Mesothelial cell of epicardium (in vitro differentiated cells): ENCODE measurements around the gene ABCB8. TPM values are rescaled to one million over a fixed set of nuclear protein-coding genes. Genes with fewer than 3 reads are reported as not detected.

Experiments
- DNase-seq, 2 experiments: peaks; one replicate each; pipeline ENCODE4 v3.0.0; 2021; ENCODE audit warnings: low spot score in 2 of 2; ENCODE audit not compliant: unreplicated experiment in 2 of 2
- H3K27ac Mint-ChIP-seq: 2 replicates; pipeline ENCODE4 v1.8.0; 2021; ENCODE audit warnings: mixed read lengths
- H3K27me3 Mint-ChIP-seq: 2 replicates; pipeline ENCODE4 v1.8.0; 2021; ENCODE audit warnings: low read depth, mixed read lengths
- H3K36me3 Mint-ChIP-seq: 2 replicates; pipeline ENCODE4 v1.8.0; 2021; ENCODE audit warnings: mixed read lengths
- H3K4me1 Mint-ChIP-seq: 2 replicates; pipeline ENCODE4 v1.8.0; 2021; ENCODE audit warnings: mixed read lengths
- H3K4me3 Mint-ChIP-seq: 2 replicates; pipeline ENCODE4 v1.8.0; 2021; ENCODE audit warnings: mild to moderate bottlenecking, moderate library complexity, mixed read lengths
- H3K9me3 Mint-ChIP-seq: 2 replicates; pipeline ENCODE4 v1.8.0; 2021; ENCODE audit warnings: mixed read lengths
- total RNA-seq: library from RNA; stranded (reverse); gene quantifications from 3 replicates; pipeline ENCODE4 v1.2.1, GENCODE V29; 2021
- TF ChIP-seq, protein P1 (sequence below): fragments of 200-600 bp; sonication (generic); IDR thresholded peaks from one replicate; pipeline ENCODE4 v1.5.0; 2021; ENCODE audit warnings: antibody characterized with exemption; ENCODE audit not compliant: unreplicated experiment

ABCB8 gene
- total RNA-seq, 1 donor from 2014 or later, result 40.7 TPM

GRCh38 chr7:150990416-150991186 is 37.6 kb upstream of the ABCB8 start, which contains the start of gene NOS3:
Gene NOS3, plus strand, starts transcription at chr7:150991017. Its CDS starts 2,787 bp downstream, at chr7:150993804.
- H3K4me1 Mint-ChIP-seq, result peaks cover 8% of the 10 kb centered on the region
- no peak within 1 kb of the TSS for H3K27ac Mint-ChIP-seq
- H3K4me3 Mint-ChIP-seq, result no peak within 1 kb of the TSS
- H3K27me3 Mint-ChIP-seq, result peaks cover 48% of the 10 kb centered on the region
- DNase-seq, result no peak
- H3K9me3 Mint-ChIP-seq, result peaks cover 15% of the 10 kb centered on the region
- no peaks in the 10 kb centered on the region for H3K36me3 Mint-ChIP-seq
- TF ChIP-seq, protein P1, sequence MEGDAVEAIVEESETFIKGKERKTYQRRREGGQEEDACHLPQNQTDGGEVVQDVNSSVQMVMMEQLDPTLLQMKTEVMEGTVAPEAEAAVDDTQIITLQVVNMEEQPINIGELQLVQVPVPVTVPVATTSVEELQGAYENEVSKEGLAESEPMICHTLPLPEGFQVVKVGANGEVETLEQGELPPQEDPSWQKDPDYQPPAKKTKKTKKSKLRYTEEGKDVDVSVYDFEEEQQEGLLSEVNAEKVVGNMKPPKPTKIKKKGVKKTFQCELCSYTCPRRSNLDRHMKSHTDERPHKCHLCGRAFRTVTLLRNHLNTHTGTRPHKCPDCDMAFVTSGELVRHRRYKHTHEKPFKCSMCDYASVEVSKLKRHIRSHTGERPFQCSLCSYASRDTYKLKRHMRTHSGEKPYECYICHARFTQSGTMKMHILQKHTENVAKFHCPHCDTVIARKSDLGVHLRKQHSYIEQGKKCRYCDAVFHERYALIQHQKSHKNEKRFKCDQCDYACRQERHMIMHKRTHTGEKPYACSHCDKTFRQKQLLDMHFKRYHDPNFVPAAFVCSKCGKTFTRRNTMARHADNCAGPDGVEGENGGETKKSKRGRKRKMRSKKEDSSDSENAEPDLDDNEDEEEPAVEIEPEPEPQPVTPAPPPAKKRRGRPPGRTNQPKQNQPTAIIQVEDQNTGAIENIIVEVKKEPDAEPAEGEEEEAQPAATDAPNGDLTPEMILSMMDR, result no peak

DNA sequence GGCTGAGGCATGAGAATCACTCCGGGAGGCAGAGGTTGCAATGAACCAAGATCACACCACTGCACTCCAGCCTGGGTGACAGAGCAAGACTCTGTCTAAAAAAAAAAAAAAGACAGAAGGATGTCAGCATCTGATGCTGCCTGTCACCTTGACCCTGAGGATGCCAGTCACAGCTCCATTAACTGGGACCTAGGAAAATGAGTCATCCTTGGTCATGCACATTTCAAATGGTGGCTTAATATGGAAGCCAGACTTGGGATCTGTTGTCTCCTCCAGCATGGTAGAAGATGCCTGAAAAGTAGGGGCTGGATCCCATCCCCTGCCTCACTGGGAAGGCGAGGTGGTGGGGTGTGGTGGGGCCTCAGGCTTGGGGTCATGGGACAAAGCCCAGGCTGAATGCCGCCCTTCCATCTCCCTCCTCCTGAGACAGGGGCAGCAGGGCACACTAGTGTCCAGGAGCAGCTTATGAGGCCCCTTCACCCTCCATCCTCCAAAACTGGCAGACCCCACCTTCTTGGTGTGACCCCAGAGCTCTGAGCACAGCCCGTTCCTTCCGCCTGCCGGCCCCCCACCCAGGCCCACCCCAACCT is 36.1 kb upstream of the ABCB8 start:
- H3K9me3 Mint-ChIP-seq, result peaks cover 15% of the 10 kb centered on the region
- peaks cover 17% of the 10 kb centered on the region for H3K4me1 Mint-ChIP-seq
- no peak for DNase-seq
- peaks cover 37% of the 10 kb centered on the region for H3K27me3 Mint-ChIP-seq
- H3K27ac Mint-ChIP-seq, result no peak overlapping the region
- no peak overlapping the region for H3K4me3 Mint-ChIP-seq
- H3K36me3 Mint-ChIP-seq, result no peaks in the 10 kb centered on the region
- TF ChIP-seq, protein P1, result no peak

DNA sequence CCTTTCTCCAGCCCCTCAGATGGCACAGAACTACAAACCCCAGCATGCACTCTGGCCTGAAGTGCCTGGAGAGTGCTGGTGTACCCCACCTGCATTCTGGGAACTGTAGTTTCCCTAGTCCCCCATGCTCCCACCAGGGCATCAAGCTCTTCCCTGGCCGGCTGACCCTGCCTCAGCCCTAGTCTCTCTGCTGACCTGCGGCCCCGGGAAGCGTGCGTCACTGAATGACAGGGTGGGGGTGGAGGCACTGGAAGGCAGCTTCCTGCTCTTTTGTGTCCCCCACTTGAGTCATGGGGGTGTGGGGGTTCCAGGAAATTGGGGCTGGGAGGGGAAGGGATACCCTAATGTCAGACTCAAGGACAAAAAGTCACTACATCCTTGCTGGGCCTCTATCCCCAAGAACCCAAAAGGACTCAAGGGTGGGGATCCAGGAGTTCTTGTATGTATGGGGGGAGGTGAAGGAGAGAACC is 35.4 kb upstream of the ABCB8 start:
- TF ChIP-seq, protein P1, result no peak
- no peak for DNase-seq
- H3K27me3 Mint-ChIP-seq, result peaks cover 32% of the 10 kb centered on the region
- H3K27ac Mint-ChIP-seq, result no peak overlapping the region
- no peak overlapping the region for H3K4me3 Mint-ChIP-seq
- H3K36me3 Mint-ChIP-seq, result no peaks in the 10 kb centered on the region
- peaks cover 15% of the 10 kb centered on the region for H3K9me3 Mint-ChIP-seq
- H3K4me1 Mint-ChIP-seq, result peaks cover 24% of the 10 kb centered on the region

DNA sequence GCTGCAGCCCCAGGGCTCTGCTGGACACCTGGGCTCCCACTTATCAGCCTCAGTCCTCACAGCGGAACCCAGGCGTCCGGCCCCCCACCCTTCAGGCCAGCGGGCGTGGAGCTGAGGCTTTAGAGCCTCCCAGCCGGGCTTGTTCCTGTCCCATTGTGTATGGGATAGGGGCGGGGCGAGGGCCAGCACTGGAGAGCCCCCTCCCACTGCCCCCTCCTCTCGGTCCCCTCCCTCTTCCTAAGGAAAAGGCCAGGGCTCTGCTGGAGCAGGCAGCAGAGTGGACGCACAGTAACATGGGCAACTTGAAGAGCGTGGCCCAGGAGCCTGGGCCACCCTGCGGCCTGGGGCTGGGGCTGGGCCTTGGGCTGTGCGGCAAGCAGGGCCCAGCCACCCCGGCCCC is 34.7 kb upstream of the ABCB8 start:
- TF ChIP-seq, protein P1, result no peak
- Mint-ChIP-seq H3K9me3 (peaks cover 15% of the 10 kb centered on the region), H3K4me3 (no peak overlapping the region), H3K27ac (no peak overlapping the region), H3K36me3 (no peaks in the 10 kb centered on the region), H3K4me1 (peaks cover 20% of the 10 kb centered on the region), H3K27me3 (peaks cover 26% of the 10 kb centered on the region)
- no peak for DNase-seq

DNA sequence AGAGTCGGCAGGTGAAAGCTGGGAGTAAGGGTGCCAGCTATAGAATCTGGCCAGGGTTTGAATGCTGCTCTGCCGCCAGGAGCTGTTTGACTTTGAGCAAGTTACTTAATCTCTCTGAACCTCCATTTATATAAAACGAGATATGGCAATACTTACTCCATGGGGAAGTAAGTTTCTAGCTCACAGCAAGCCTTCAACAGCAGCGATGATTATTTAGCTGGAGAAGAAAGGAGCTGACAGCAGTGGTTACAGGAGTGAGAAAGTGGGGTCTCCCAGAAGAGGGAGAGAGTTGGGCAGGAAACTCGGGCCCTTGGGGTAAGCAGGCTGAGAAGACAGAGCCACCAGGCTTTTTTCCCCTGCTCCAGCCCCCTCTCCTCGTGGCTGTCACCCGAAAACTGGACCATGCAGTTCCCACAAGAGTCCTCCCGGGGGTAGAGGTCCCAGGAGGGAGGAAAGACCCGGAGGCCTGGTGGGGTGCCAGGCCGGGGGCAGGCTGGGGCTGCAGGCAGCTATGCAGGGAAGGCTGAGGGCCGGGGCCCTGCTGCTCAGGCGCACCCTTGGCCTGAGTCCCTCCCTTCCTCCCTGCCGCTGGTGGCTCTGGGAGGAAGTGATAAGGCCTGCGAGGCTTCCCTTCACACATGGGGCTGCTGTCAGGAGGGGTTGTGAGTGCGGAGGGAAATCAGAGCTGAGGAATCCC is 34.0 kb upstream of the ABCB8 start:
- Mint-ChIP-seq H3K27ac (no peak overlapping the region), H3K27me3 (peaks cover 18% of the 10 kb centered on the region), H3K4me3 (no peak overlapping the region), H3K9me3 (peaks cover 15% of the 10 kb centered on the region), H3K36me3 (no peaks in the 10 kb centered on the region), H3K4me1 (peaks cover 19% of the 10 kb centered on the region)
- DNase-seq, result no peak
- TF ChIP-seq, protein P1, result no peak
